Erythroblast (primary cell): ENCODE data around the gene PPP3CA.

Experiments
- GATA1 ChIP-seq: IDR thresholded peaks from 2 replicates; pipeline ENCODE4 v1.6.1; 2011; ENCODE audit warnings: low read depth, mild to moderate bottlenecking, control low read depth, low read length, moderate library complexity
- POLR2A ChIP-seq: IDR thresholded peaks from 2 replicates; pipeline ENCODE4 v1.6.1; 2011; ENCODE audit warnings: mild to moderate bottlenecking, low read length

DNA sequence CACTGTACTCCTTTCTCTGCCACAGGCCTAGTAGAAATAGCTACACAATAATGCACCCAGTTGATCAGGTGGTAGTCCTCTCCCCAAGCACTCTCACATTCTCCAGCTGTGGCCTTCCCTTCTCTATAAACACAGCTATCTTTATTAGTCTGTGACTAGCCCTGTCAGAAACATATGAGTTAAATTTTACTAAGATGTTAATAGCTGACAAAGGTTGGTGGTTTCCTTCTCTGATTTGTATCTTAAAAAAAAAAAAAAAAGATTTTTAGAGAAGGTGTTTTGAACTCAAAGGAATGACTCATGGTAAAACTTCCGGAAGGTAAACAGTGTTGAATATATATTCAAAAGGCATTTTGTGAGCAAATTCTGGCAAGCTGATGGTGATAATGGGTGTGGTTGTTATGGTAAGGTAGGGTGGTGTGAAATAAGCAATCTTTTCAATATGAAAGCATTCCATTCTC is 327.4 kb downstream of the PPP3CA start:
- no peak for TF ChIP-seq POLR2A
- no peak for TF ChIP-seq GATA1
